WTC11 (cell line): ENCODE data around the gene CST6.

Experiments used
- E2F1 ChIP-seq: sonication (generic); formaldehyde crosslinking; IDR thresholded peaks from 2 replicates; pipeline ENCODE4 v1.8.0; 2022; ENCODE audit warnings: mild to moderate bottlenecking, missing genetic modification reagents
- JAZF1 ChIP-seq: fragments of 250-450 bp; sonication (Bioruptor Pico); IDR thresholded peaks from 2 replicates; pipeline ENCODE4 v1.9.0; 2021; ENCODE audit warnings: moderate library complexity, mild to moderate bottlenecking, inconsistent platforms
- KAT7 ChIP-seq: sonication (generic); formaldehyde crosslinking; IDR thresholded peaks from 2 replicates; pipeline ENCODE4 v1.8.1; 2023; ENCODE audit warnings: missing genetic modification reagents, mild to moderate bottlenecking, borderline replicate concordance
- SP1 ChIP-seq: sonication (generic); formaldehyde crosslinking; conservative IDR thresholded peaks from 2 replicates; pipeline ENCODE4 v1.8.1; 2022; ENCODE audit warnings: missing genetic modification reagents

GRCh38 chr11:66013762-66014100 lies 1.9 kb downstream of the CST6 start:
- TF ChIP-seq SP1 (no peak), JAZF1 (no peak), E2F1 (CRISPR knock-in tag) (no peak), KAT7 (CRISPR knock-in tag) (no peak)
